OCI-LY7 (cell line): ENCODE data around the gene MIB2.

Experiments used
- EZH2phosphoT487 ChIP-seq: fragments of 200-600 bp; sonication (generic); IDR thresholded peaks from 2 replicates; pipeline ENCODE4 v1.6.1; 2018; ENCODE audit warnings: low read depth, borderline replicate concordance, mild to moderate bottlenecking, mixed run types, antibody characterized with exemption, low read length, moderate library complexity, mixed read lengths
- TF ChIP-seq, protein P1 (sequence below): fragments of 200-600 bp; sonication (generic); conservative IDR thresholded peaks from 2 replicates; pipeline ENCODE4 v1.5.1; 2014; ENCODE audit warnings: mild to moderate bottlenecking, antibody characterized with exemption, low read length, moderate library complexity, mixed read lengths

DNA sequence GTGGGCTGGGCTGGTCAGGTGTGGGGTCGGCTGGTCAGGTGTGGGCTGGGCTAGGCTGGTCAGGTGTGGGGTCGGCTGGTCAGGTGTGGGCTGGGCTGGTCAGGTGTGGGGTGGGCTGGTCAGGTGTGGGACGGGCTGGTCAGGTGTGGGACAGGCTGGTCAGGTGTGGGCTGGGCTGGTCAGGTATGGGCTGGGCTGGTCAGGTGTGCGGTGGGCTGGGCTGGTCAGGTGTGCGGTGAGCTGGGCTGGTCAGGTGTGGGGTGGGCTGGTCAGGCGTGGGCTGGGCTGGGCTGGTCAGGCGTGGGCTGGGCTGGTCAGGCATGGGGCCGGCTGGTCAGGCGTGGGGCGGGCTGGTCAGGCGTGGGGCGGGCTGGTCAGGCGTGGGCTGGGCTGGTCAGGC is 9.1 kb upstream of the MIB2 start:
- TF ChIP-seq, protein P1, sequence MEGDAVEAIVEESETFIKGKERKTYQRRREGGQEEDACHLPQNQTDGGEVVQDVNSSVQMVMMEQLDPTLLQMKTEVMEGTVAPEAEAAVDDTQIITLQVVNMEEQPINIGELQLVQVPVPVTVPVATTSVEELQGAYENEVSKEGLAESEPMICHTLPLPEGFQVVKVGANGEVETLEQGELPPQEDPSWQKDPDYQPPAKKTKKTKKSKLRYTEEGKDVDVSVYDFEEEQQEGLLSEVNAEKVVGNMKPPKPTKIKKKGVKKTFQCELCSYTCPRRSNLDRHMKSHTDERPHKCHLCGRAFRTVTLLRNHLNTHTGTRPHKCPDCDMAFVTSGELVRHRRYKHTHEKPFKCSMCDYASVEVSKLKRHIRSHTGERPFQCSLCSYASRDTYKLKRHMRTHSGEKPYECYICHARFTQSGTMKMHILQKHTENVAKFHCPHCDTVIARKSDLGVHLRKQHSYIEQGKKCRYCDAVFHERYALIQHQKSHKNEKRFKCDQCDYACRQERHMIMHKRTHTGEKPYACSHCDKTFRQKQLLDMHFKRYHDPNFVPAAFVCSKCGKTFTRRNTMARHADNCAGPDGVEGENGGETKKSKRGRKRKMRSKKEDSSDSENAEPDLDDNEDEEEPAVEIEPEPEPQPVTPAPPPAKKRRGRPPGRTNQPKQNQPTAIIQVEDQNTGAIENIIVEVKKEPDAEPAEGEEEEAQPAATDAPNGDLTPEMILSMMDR = no peak
- TF ChIP-seq EZH2phosphoT487 = no peak
